Motor neuron (in vitro differentiated cells): ENCODE measurements around the gene MKRN3. TPM values are rescaled to one million over a fixed set of nuclear protein-coding genes. Genes with fewer than 3 reads are reported as not detected.
"Not testable (repeated sequence)": the region's sequence is repeated elsewhere in the genome, so short reads cannot be mapped to it uniquely, and the experiment has no call there.

Experiments used
- ATAC-seq, 8 experiments: fragments of 200-7000 bp; cut with Tn5 transposase; replicated peaks in 6 of 8; 2 replicates each; pipeline ENCODE4 v1.8.0; 2021; ENCODE audit warnings: mild to moderate bottlenecking in 8 of 8, moderate library complexity in 8 of 8
- H3K27ac ChIP-seq, 2 donors: fragments of 250-450 bp; sonication (Bioruptor Pico); 2 replicates each; pipeline ENCODE4 v1.9.0; 2021; ENCODE audit warnings: antibody characterized with exemption in 2 of 2, mild to moderate bottlenecking in 2 of 2, moderate library complexity in 1 of 2
- H3K4me1 ChIP-seq, 2 donors: fragments of 250-450 bp; sonication (Bioruptor Pico); replicated peaks in 1 of 2; 2 replicates each; pipeline ENCODE4 v1.6.1; 2021; ENCODE audit warnings: antibody characterized with exemption in 2 of 2, mild to moderate bottlenecking in 2 of 2, moderate library complexity in 1 of 2
- H3K4me3 ChIP-seq, 5 donors: fragments of 250-450 bp; sonication (Bioruptor Pico); 2 replicates each; pipeline ENCODE4 v1.9.0; 2021; ENCODE audit warnings: antibody characterized with exemption in 5 of 5, mild to moderate bottlenecking in 5 of 5, moderate library complexity in 4 of 5
- WGBS, 10 experiments: fragments of 450-650 bp; shearing (Covaris generic); methylation state at CpG; one replicate each; pipeline ENCODE4 v1.0.0; 2022; 5-methylcytosine and 5-hydroxymethylcytosine counted together
- in situ Hi-C, 9 experiments: fragments of 400-800 bp; cut with MboI; loops; one replicate each; pipeline ENCODE4 v1.15.0; 2021; ENCODE audit warnings: low sequenced_read_pairs in 9 of 9, low pct_unique_long_range_greater_than_20kb in 2 of 9; ENCODE audit not compliant: unreplicated experiment in 9 of 9
- total RNA-seq, 8 experiments: library from RNA; unstranded; fragments of 300-600 nt; gene quantifications; 2 replicates each; pipeline versions ENCODE4 v1.2.3 to v1.2.4, GENCODE V29; 2022

The MKRN3 gene
- total RNA-seq, 8 experiments from 2014 or later: 0.84 to 33.3 (median 19.4) TPM

DNA sequence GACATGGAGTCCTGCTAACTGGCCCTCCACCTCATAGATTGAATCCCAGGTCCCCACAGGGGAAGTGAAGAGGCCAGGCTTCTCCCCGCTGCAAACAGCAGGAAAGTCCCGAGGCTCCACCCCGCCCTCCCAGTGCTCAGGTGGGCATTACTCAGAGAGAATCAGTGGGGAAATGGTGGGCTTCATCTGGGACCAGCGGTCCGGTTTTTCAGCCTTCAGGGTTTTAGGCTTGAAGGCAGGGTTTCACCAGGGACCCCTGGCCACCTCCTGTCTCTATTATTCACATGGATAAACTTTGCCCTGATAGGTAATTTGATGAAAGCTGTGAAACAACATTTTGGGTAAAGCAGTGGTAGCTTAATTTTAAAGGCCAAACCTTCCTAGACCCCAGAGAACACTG is 31.3 kb downstream of the MKRN3 start:
- in situ Hi-C loops: no loop called here
- Histone ChIP-seq H3K4me3 (no peak overlapping the region), H3K4me1 (no peaks in the 10 kb centered on the region), H3K27ac (no peak overlapping the region)
- 52 to 100% (median 73%) methylated on average over 3 to 5 of the region's 5 CpGs; no CpG with 5 or more reads in 6 of the 10 experiments for WGBS, 10 experiments
- ATAC-seq: no peak

DNA sequence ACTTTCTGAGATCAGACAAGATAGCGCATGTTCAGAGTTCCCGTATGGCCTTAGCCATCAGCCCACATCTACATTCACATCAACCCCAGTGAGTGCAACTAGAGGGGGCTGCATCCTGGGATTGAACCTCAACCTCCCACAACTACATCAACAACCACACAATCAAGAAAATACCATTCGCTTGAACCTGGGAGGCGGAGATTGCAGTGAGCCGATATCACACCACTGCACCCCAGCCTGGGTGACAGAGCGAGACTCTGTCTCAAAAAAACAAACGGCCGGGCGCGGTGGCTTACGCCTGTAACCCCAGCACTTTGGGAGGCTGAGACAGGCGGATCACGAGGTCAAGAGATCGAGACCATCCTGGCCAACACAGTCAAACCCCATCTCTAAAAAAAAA is 31.8 kb downstream of the MKRN3 start:
- 0 to 100% (median 80%) methylated on average over 1 to 12 of the region's 14 CpGs; no CpG with 5 or more reads in 3 of the 10 experiments for WGBS, 10 experiments
- H3K4me1 ChIP-seq, ATAC-seq, in situ Hi-C loops, H3K27ac ChIP-seq, H3K4me3 ChIP-seq: not testable (repeated sequence)

DNA sequence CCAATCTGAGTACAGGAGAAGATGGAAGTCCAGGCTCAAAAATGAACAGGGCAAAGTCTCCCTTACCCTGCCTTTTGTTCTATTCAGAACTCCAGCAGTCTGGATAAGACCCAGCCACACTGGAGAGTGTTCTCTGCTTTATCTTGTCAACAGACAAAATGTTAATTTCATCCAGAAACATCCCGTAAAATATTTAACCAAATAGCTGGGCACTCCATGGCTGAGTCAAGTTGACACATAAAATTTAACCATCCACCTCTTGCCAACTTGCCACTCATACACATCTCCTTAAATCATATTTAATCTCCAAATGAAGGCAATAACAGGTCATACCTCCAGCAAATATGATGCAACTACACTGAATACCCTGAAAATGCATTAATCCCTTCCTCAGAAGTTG is 33.6 kb downstream of the MKRN3 start:
- no peak overlapping the region for H3K27ac ChIP-seq
- ATAC-seq: no peak
- in situ Hi-C loops: no loop called here
- H3K4me3 ChIP-seq: no peak overlapping the region
- H3K4me1 ChIP-seq: no peaks in the 10 kb centered on the region
- WGBS, 10 experiments: 0 to 100% (median 70%) methylated on average over 1 of the region's 1 CpG; no CpG with 5 or more reads in 6 of the 10 experiments

DNA sequence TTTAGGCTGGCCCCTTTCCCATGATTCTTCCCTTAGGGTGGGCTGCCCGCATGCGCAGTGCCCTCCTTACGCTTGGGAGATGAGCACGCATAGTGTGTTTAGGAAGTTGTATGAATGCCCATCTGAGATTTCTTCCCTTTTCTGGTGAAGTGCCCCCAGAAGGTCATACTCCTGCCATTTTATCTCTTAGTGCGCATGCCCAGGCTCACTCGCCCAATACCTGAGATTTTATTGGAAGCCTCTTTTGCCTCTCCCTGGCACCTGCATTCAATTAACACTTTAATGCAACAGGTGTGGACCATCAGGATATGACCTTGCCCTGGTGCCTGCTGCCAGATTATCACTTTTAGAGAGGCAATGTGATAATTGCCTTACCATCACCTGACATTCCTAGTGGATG is 36.6 kb downstream of the MKRN3 start:
- no peak overlapping the region for H3K4me3 ChIP-seq
- no peak overlapping the region for H3K27ac ChIP-seq
- no peaks in the 10 kb centered on the region for H3K4me1 ChIP-seq
- WGBS, 10 experiments: 70 to 100% (median 92%) methylated on average over 2 to 6 of the region's 6 CpGs; no CpG with 5 or more reads in 3 of the 10 experiments
- ATAC-seq: no peak
- in situ Hi-C loops: no loop called here

DNA sequence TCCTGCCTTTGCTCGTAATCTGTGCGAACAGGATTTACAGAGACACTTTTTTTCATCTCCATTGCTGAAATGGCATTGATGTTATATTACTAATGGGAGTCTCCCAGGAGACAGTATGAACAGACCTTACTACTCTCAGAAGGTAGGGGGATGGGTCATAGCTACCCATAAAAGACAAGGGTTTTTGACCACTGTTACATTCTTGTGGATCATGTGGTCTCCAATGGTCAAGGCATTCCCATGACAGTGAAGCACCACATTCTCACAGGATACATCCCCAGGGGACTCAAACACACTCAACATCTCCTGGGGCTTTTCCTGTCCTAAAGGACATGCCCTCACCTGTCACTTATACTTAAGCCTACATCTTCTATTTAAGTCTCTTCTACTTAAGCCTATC is 40.8 kb downstream of the MKRN3 start:
- Histone ChIP-seq H3K4me1 (no peaks in the 10 kb centered on the region), H3K4me3 (no peak overlapping the region), H3K27ac (no peak overlapping the region)
- in situ Hi-C loops: no loop called here
- ATAC-seq: no peak
- 21 to 100% (median 64%) methylated on average over 1 to 2 of the region's 2 CpGs; no CpG with 5 or more reads in 4 of the 10 experiments for WGBS, 10 experiments

DNA sequence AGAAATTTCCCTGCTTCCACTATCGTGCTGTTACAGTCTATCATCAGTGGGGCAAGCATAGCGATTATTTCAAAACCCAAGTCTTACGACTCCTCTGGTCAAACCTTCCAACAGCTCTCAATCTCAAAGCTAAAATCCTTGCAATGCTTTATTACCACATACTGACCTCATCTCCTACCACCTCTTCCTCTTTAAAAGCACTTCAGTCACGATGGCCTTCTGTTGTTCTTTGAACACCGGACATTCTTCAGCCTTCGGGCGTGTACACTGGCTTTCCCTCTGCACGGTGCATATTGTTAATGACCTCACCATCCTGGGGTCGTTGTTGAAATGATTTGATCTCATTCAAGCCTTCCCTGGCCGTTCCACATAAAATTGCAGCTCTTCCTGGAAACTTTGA is 51.1 kb downstream of the MKRN3 start:
- WGBS, 10 experiments: 9 to 80% (median 49%) methylated on average over 1 to 10 of the region's 10 CpGs
- Histone ChIP-seq H3K27ac (no peak overlapping the region), H3K4me3 (no peak overlapping the region), H3K4me1 (peaks cover 2% of the 10 kb centered on the region in 2 donors)
- in situ Hi-C loops: no loop called here
- ATAC-seq: no peak

Other genes starting within 250 kb of the MKRN3 start
- under 1 TPM in 2 of 8 experiments, not detected in 6; 0.21 to 0.63 TPM for gene GOLGA6L26, start 231.5 kb upstream of the MKRN3 start, total RNA-seq
- under 1 TPM in 6 of 8 experiments, not detected in 2; under 0.01 to 0.19 (median 0.10) TPM for gene GOLGA8S, start 210.9 kb upstream of the MKRN3 start, total RNA-seq
- gene GOLGA6L2, start 118.4 kb upstream of the MKRN3 start, total RNA-seq: 1 to 10 TPM in 2 of 8 experiments, under 1 TPM in 4, not detected in 2; 0.05 to 2.0 (median 0.34) TPM
- gene MAGEL2, start 82.2 kb downstream of the MKRN3 start, total RNA-seq: 10 to 100 TPM in 1 of 8 experiments, 1 to 10 TPM in 4, under 1 TPM in 2, not detected in 1; 0.10 to 11.0 (median 5.3) TPM
- 100 to 1,000 TPM in 2 of 8 experiments, 10 to 100 TPM in 3, 1 to 10 TPM in 1, under 1 TPM in 1, not detected in 1; 0.31 to 139 (median 68.1) TPM for gene NDN, start 121.6 kb downstream of the MKRN3 start, total RNA-seq